SK-N-MC (cell line): ENCODE data around the gene ZBTB20.

Experiments
- EZH2 ChIP-seq: fragments of 200-600 bp; sonication (generic); IDR thresholded peaks from one replicate; pipeline ENCODE4 v1.6.1; 2017; ENCODE audit warnings: antibody characterized with exemption
- POLR2AphosphoS5 ChIP-seq: IDR thresholded peaks from 2 replicates; pipeline ENCODE4 v1.6.1; 2012; ENCODE audit warnings: mild to moderate bottlenecking, low read depth, low read length, borderline replicate concordance

DNA sequence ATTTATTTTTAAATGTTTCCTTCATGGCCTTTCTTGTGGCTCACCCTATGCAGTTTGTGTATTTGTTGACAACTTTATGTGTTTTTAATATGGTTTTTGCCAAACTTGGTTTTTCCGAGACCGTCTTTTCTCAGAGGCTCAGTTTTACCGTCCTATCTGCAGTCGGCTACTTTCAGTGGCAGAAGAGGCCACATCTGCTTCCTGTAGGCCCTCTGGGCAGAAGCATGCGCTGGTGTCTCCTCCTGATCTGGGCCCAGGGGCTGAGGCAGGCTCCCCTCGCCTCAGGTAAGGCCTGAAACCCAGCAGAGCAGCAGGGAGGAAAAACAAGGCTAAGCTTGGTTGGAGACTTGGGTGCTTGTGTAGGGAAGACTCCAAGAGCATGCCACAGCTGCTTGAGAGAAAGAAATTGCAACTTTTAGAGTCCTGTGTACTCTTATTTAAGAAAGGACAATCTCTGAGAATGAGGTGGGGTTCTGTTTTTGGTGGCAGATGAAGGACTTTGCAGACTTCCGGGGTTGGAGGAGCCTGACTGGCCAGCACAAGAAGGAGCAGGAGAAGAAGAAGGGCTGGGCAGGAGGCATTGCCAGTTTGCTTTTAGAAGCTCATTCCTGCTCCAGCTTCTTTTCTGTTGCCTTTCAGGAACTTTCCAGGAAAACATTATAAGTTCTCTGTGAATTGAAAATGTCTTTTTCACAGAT is 853.1 kb downstream of the ZBTB20 start, which contains the start of gene TIGIT:
- TF ChIP-seq EZH2 (no peak), POLR2AphosphoS5 (no peak)
